Spleen (tissue), 7 donors: Measurements from ENCODE around the gene FAM185A.

Experiments
- POLR2A ChIP-seq, 3 donors: fragments of 450-650 bp; IDR thresholded peaks; one replicate each; pipeline ENCODE4 v1.5.1; 2017; ENCODE audit warnings: antibody characterized with exemption in 3 of 3, mild to moderate bottlenecking in 1 of 3
- TF ChIP-seq, protein P1 (sequence below), 11 experiments: fragments of 200-600 bp in 7 of 11; fragments of 450-650 bp in 4 of 11; sonication (generic) in 4 of 11; IDR thresholded peaks in 8 of 11; conservative IDR thresholded peaks in 3 of 11; 1 replicate in 7 of 11; 2 replicates in 4 of 11; pipeline versions ENCODE4 v1.4.0 to v1.8.0; 2016 to 2021; ENCODE audit warnings: antibody characterized with exemption in 11 of 11, inconsistent platforms in 4 of 11, mild to moderate bottlenecking in 1 of 11
- donor health status: DM: no; HTN: no; CAD: no; lungs with moderate emphysema.
- donor health status: DM: no; HTN: no; CAD: no.
- donor health status: DM: no; HTN: no; CAD: no.

DNA sequence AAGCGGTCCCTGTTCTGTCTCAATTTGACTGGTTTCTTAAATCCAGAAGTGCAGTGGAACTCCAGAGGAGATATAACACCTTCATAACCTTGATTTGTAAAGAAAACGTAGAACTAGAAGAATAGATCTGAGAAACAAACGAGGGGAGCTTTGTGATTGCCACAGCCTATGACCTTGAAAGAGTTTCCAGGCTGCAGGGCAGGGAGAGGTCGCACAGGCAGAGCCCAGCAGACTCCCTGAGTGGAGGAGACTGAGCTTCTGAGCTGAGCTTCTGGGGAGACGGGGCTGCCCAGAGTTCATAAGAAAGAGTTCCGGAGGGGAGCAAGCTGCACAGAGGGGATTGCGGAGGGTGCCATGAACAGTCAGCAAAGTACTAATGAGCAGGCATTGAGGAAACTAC is 57.8 kb downstream of the FAM185A start:
- TF ChIP-seq POLR2A (IDR thresholded peaks at IDR 0.05), result no peak
- TF ChIP-seq, protein P1, sequence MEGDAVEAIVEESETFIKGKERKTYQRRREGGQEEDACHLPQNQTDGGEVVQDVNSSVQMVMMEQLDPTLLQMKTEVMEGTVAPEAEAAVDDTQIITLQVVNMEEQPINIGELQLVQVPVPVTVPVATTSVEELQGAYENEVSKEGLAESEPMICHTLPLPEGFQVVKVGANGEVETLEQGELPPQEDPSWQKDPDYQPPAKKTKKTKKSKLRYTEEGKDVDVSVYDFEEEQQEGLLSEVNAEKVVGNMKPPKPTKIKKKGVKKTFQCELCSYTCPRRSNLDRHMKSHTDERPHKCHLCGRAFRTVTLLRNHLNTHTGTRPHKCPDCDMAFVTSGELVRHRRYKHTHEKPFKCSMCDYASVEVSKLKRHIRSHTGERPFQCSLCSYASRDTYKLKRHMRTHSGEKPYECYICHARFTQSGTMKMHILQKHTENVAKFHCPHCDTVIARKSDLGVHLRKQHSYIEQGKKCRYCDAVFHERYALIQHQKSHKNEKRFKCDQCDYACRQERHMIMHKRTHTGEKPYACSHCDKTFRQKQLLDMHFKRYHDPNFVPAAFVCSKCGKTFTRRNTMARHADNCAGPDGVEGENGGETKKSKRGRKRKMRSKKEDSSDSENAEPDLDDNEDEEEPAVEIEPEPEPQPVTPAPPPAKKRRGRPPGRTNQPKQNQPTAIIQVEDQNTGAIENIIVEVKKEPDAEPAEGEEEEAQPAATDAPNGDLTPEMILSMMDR (IDR thresholded peaks at IDR 0.05 in 8 of 11, conservative IDR thresholded peaks at IDR 0.05 in 3 of 11), result no peak
